Inflammatory macrophage (primary cell): ENCODE results near the gene AMH.

Experiments used
- DNase-seq, 2 donors: peaks; one replicate each; pipeline ENCODE4 v3.0.0-alpha.2; 2020 to 2022

The AMH gene

GRCh38 chr19:2221250-2221831 lies 27.8 kb upstream of the AMH start:
- DNase-seq: no peak

- no peak for DNase-seq
Measured at GRCh38 chr19:2221918-2222317, 27.2 kb upstream of the AMH start.

- DNase-seq: no peak
Measured at GRCh38 chr19:2223391-2223790, 25.7 kb upstream of the AMH start.

- no peak for DNase-seq
Measured at GRCh38 chr19:2223959-2224358, 25.2 kb upstream of the AMH start.

GRCh38 chr19:2224754-2225349 lies 24.3 kb upstream of the AMH start:
- no peak for DNase-seq

GRCh38 chr19:2225415-2226050 lies 23.6 kb upstream of the AMH start:
- DNase-seq: no peak

GRCh38 chr19:2226051-2226839 lies 22.9 kb upstream of the AMH start:
- no peak for DNase-seq

GRCh38 chr19:2226840-2227360 lies 22.2 kb upstream of the AMH start:
- no peak for DNase-seq

GRCh38 chr19:2227415-2228156 lies 21.5 kb upstream of the AMH start:
- peak; percentile 39 to 42 for DNase-seq

- no peak for DNase-seq
Measured at GRCh38 chr19:2228157-2229030, 20.7 kb upstream of the AMH start.

GRCh38 chr19:2229103-2230032 lies 19.8 kb upstream of the AMH start:
- DNase-seq: no peak

- DNase-seq: no peak
Measured at GRCh38 chr19:2230033-2230531, 19.0 kb upstream of the AMH start.

GRCh38 chr19:2230807-2231533 lies 18.2 kb upstream of the AMH start:
- no peak for DNase-seq

- peak in 1 of 2 donors; percentile 30 for DNase-seq
Measured at GRCh38 chr19:2231621-2232221, 17.4 kb upstream of the AMH start.

GRCh38 chr19:2232286-2233151 lies 16.6 kb upstream of the AMH start:
- no peak for DNase-seq

- no peak for DNase-seq
Measured at GRCh38 chr19:2233601-2234280, 15.4 kb upstream of the AMH start.

GRCh38 chr19:2234996-2235380 lies 14.1 kb upstream of the AMH start:
- DNase-seq: peak in 1 of 2 donors; percentile 25
